Rectal smooth muscle tissue (tissue), 1 donor: ENCODE data around the gene ADAMTS17.

Experiments
- H3K27ac ChIP-seq: one replicate; pipeline ENCODE4 v1.7.0; 2013; ENCODE audit warnings: low read depth, low read length, inconsistent platforms
- H3K27me3 ChIP-seq: one replicate; pipeline ENCODE4 v1.7.0; 2013; ENCODE audit warnings: low read length; ENCODE audit not compliant: control insufficient read depth, insufficient read depth
- H3K36me3 ChIP-seq: one replicate; pipeline ENCODE4 v1.7.0; 2013; ENCODE audit warnings: low read length; ENCODE audit not compliant: control insufficient read depth, insufficient read depth
- H3K4me1 ChIP-seq: one replicate; pipeline ENCODE4 v1.7.0; 2013; ENCODE audit warnings: low read length; ENCODE audit not compliant: control insufficient read depth, insufficient read depth
- H3K4me3 ChIP-seq: one replicate; pipeline ENCODE4 v1.7.0; 2013; ENCODE audit warnings: low read length
- H3K9ac ChIP-seq: one replicate; pipeline ENCODE4 v1.7.0; 2013; ENCODE audit warnings: low read length

The ADAMTS17 gene

GRCh38 chr15:100008258-100008657, 333.5 kb downstream of the ADAMTS17 start:
- Histone ChIP-seq H3K36me3 (no peaks in the 10 kb centered on the region), H3K4me1 (no peaks in the 10 kb centered on the region), H3K27me3 (no peaks in the 10 kb centered on the region), H3K4me3 (no peak overlapping the region), H3K27ac (no peak overlapping the region), H3K9ac (no peak overlapping the region)

- no peak overlapping the region for H3K27ac ChIP-seq
- no peaks in the 10 kb centered on the region for H3K27me3 ChIP-seq
- H3K4me3 ChIP-seq = no peak overlapping the region
- H3K36me3 ChIP-seq = no peaks in the 10 kb centered on the region
- no peak overlapping the region for H3K9ac ChIP-seq
- H3K4me1 ChIP-seq = no peaks in the 10 kb centered on the region
Measured at GRCh38 chr15:100007609-100008008, 334.2 kb downstream of the ADAMTS17 start.

DNA sequence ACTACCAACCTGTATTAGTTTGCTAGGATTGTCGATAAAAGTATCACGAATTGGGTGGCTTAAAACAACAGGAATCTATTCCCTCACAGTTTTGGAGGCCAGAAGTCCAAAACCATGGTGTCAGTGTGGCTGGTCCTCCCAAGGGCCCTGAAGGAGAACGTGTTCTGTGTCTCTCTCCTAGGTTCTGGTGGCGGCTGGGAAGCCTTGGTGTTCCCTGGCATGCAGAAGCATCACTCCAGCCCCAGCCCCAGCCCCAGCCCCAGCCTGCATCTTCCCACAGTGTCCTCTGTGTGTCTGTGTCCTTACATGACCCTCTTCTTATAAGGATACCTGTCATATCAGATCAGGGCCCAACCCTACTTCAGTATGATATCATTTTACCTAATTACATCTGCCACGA, 336.1 kb downstream of the ADAMTS17 start:
- H3K36me3 ChIP-seq = no peaks in the 10 kb centered on the region
- H3K9ac ChIP-seq = no peak overlapping the region
- no peaks in the 10 kb centered on the region for H3K27me3 ChIP-seq
- H3K27ac ChIP-seq = no peak overlapping the region
- no peak overlapping the region for H3K4me3 ChIP-seq
- no peaks in the 10 kb centered on the region for H3K4me1 ChIP-seq

GRCh38 chr15:100005013-100005412, 336.8 kb downstream of the ADAMTS17 start:
- Histone ChIP-seq H3K27ac (no peak overlapping the region), H3K4me1 (no peaks in the 10 kb centered on the region), H3K9ac (no peak overlapping the region), H3K27me3 (no peaks in the 10 kb centered on the region), H3K36me3 (no peaks in the 10 kb centered on the region), H3K4me3 (no peak overlapping the region)

GRCh38 chr15:100002787-100003536, 338.8 kb downstream of the ADAMTS17 start:
- no peak overlapping the region for H3K27ac ChIP-seq
- H3K36me3 ChIP-seq = no peaks in the 10 kb centered on the region
- H3K9ac ChIP-seq = no peak overlapping the region
- no peak overlapping the region for H3K4me3 ChIP-seq
- H3K4me1 ChIP-seq = no peaks in the 10 kb centered on the region
- no peaks in the 10 kb centered on the region for H3K27me3 ChIP-seq

- Histone ChIP-seq H3K36me3 (no peaks in the 10 kb centered on the region), H3K9ac (no peak overlapping the region), H3K4me1 (no peaks in the 10 kb centered on the region), H3K4me3 (no peak overlapping the region), H3K27me3 (no peaks in the 10 kb centered on the region), H3K27ac (no peak overlapping the region)
Measured at GRCh38 chr15:100002086-100002620, 339.6 kb downstream of the ADAMTS17 start.

DNA sequence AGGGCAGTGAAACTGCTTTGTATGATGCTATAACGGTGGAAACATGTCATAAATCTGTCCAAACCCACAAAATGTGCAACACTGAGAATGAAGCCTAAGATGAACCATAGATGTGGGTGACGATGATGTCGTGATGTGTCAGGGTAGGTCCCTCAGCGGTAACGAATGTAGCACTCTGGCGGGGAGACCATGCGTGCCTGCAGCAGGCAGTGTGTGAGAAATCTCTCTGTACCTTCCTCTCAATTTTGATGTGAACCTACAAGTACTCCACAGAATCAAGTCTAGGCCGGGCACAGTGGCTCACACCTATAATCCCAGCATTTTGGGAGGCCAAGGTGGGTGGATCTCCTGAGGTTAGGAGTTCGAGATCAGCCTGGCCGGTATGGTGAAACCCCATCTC, 340.4 kb downstream of the ADAMTS17 start:
- no peak overlapping the region for H3K27ac ChIP-seq
- no peaks in the 10 kb centered on the region for H3K36me3 ChIP-seq
- H3K27me3 ChIP-seq = no peaks in the 10 kb centered on the region
- no peak overlapping the region for H3K4me3 ChIP-seq
- H3K4me1 ChIP-seq = no peaks in the 10 kb centered on the region
- H3K9ac ChIP-seq = no peak overlapping the region

- Histone ChIP-seq H3K9ac (no peak overlapping the region), H3K4me3 (no peak overlapping the region), H3K27me3 (no peaks in the 10 kb centered on the region), H3K4me1 (no peaks in the 10 kb centered on the region), H3K27ac (no peak overlapping the region), H3K36me3 (no peaks in the 10 kb centered on the region)
Measured at GRCh38 chr15:99999282-100000070, 342.3 kb downstream of the ADAMTS17 start.

- Histone ChIP-seq H3K36me3 (no peaks in the 10 kb centered on the region), H3K9ac (no peak overlapping the region), H3K4me3 (no peak overlapping the region), H3K27me3 (no peaks in the 10 kb centered on the region), H3K27ac (no peak overlapping the region), H3K4me1 (no peaks in the 10 kb centered on the region)
Measured at GRCh38 chr15:99998661-99999101, 343.1 kb downstream of the ADAMTS17 start.

GRCh38 chr15:99997112-99997651, 344.6 kb downstream of the ADAMTS17 start:
- no peaks in the 10 kb centered on the region for H3K4me1 ChIP-seq
- H3K27me3 ChIP-seq = no peaks in the 10 kb centered on the region
- no peak overlapping the region for H3K27ac ChIP-seq
- H3K9ac ChIP-seq = no peak overlapping the region
- no peak overlapping the region for H3K4me3 ChIP-seq
- no peaks in the 10 kb centered on the region for H3K36me3 ChIP-seq

DNA sequence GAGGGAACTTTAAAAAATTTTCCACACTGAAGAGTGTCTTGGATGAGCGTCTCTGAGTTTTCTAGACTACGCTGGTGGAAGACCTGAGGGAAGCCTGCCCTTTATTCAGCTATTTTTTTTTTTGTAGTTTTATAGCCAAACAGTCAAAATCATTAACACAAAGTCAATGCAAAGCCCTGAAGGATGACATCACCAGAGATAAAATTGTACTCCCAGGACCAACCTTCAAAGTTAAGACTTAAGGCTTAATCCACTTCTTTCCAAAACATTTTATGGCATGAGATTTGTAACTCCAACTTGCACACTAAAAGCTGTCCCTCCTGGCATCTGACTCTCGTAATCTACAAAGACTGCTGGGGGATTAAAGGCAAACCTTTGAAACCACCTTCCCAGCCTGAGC, 345.1 kb downstream of the ADAMTS17 start:
- H3K9ac ChIP-seq = no peak overlapping the region
- no peaks in the 10 kb centered on the region for H3K27me3 ChIP-seq
- H3K4me1 ChIP-seq = no peaks in the 10 kb centered on the region
- H3K4me3 ChIP-seq = no peak overlapping the region
- no peak overlapping the region for H3K27ac ChIP-seq
- H3K36me3 ChIP-seq = no peaks in the 10 kb centered on the region

GRCh38 chr15:99995543-99995942, 346.2 kb downstream of the ADAMTS17 start:
- H3K4me1 ChIP-seq = no peaks in the 10 kb centered on the region
- H3K36me3 ChIP-seq = no peaks in the 10 kb centered on the region
- no peak overlapping the region for H3K9ac ChIP-seq
- H3K4me3 ChIP-seq = no peak overlapping the region
- H3K27me3 ChIP-seq = no peaks in the 10 kb centered on the region
- no peak overlapping the region for H3K27ac ChIP-seq
